ENCODE measurements around the gene DRD2. TPM values are rescaled to one million over a fixed set of nuclear protein-coding genes. Genes with fewer than 3 reads are reported as not detected.

Gene DRD2
- total and polyA plus RNA-seq, 4 donors, result not detected

- Histone ChIP-seq H3K36me3 (ENCODE audit: control insufficient read depth in 4 of 4, insufficient read depth in 3 of 4, low read depth in 1 of 4, low read length in 3 of 4) (no peaks in the 10 kb centered on the region), H3K9me3 (ENCODE audit: control insufficient read depth in 4 of 4, low read length in 3 of 4) (no peaks in the 10 kb centered on the region), H3K27ac (ENCODE audit: low read depth in 1 of 2, low read length in 2 of 2) (no peak overlapping the region), H3K27me3 (ENCODE audit: control insufficient read depth in 4 of 4, insufficient read depth in 4 of 4, low read length in 3 of 4) (peaks cover 0 to 3% (median 0%) of the 10 kb centered on the region in 4 donors), H3K4me1 (ENCODE audit: control insufficient read depth in 4 of 4, insufficient read depth in 4 of 4, low read length in 3 of 4) (no peaks in the 10 kb centered on the region), H3K4me3 (ENCODE audit: low read depth in 1 of 3, low read length in 3 of 3) (no peak overlapping the region), H3K9ac (ENCODE audit: low read depth in 1 of 2, low read length in 2 of 2) (no peak overlapping the region)
- TF ChIP-seq JUND (IDR thresholded peaks at IDR 0.05) (no peak), ZBTB33 (IDR thresholded peaks at IDR 0.05) (no peak), NR2F2 (IDR thresholded peaks at IDR 0.05) (no peak), HNF4G (IDR thresholded peaks at IDR 0.05) (no peak), YY1 (IDR thresholded peaks at IDR 0.05) (no peak), RAD21 (IDR thresholded peaks at IDR 0.05) (no peak)
- DNase-seq (ENCODE audit: low spot score), result no peak
- WGBS, result 64% methylated on average over 8 of the region's 8 CpGs
Observed at GRCh38 chr11:113447621-113448315, 27.4 kb downstream of the DRD2 start.

- Histone ChIP-seq H3K27me3 (ENCODE audit: control insufficient read depth in 4 of 4, insufficient read depth in 4 of 4, low read length in 3 of 4) (peaks cover 0 to 8% (median 0%) of the 10 kb centered on the region in 4 donors), H3K4me1 (ENCODE audit: control insufficient read depth in 4 of 4, insufficient read depth in 4 of 4, low read length in 3 of 4) (no peaks in the 10 kb centered on the region), H3K27ac (ENCODE audit: low read depth in 1 of 2, low read length in 2 of 2) (no peak overlapping the region), H3K36me3 (ENCODE audit: control insufficient read depth in 4 of 4, insufficient read depth in 3 of 4, low read depth in 1 of 4, low read length in 3 of 4) (no peaks in the 10 kb centered on the region), H3K9ac (ENCODE audit: low read depth in 1 of 2, low read length in 2 of 2) (no peak overlapping the region), H3K9me3 (ENCODE audit: control insufficient read depth in 4 of 4, low read length in 3 of 4) (no peaks in the 10 kb centered on the region), H3K4me3 (ENCODE audit: low read depth in 1 of 3, low read length in 3 of 3) (no peak overlapping the region)
- TF ChIP-seq REST (IDR thresholded peaks at IDR 0.05), result no peak
- no peak for TF ChIP-seq FOXA1 (IDR thresholded peaks at IDR 0.05)
- no peak for TF ChIP-seq JUND (IDR thresholded peaks at IDR 0.05)
- no peak for TF ChIP-seq RAD21 (IDR thresholded peaks at IDR 0.05)
- TF ChIP-seq HNF4G (IDR thresholded peaks at IDR 0.05), result no peak
- no peak for TF ChIP-seq SP1 (IDR thresholded peaks at IDR 0.05)
- TF ChIP-seq ZBTB33 (IDR thresholded peaks at IDR 0.05), result no peak
- TF ChIP-seq GABPA (IDR thresholded peaks at IDR 0.05 in 1 of 2, conservative IDR thresholded peaks at IDR 0.05 in 1 of 2), result no peak
- TF ChIP-seq EGR1 (IDR thresholded peaks at IDR 0.05; ENCODE audit: low read depth in 2 of 2), result no peak
- no peak for TF ChIP-seq MAX (IDR thresholded peaks at IDR 0.05)
- TF ChIP-seq CTCF (IDR thresholded peaks at IDR 0.05; ENCODE audit: low read depth, low read length, missing input control), result no peak
- no peak for TF ChIP-seq RXRA (IDR thresholded peaks at IDR 0.05)
- no peak for TF ChIP-seq HNF4A (conservative IDR thresholded peaks at IDR 0.05)
- no peak for TF ChIP-seq NR2F2 (IDR thresholded peaks at IDR 0.05)
- TF ChIP-seq FOXA2 (IDR thresholded peaks at IDR 0.05), result no peak
- TF ChIP-seq TAF1 (conservative IDR thresholded peaks at IDR 0.05), result no peak
- no peak for TF ChIP-seq ATF3 (IDR thresholded peaks at IDR 0.05)
- no peak for TF ChIP-seq YY1 (IDR thresholded peaks at IDR 0.05)
- DNase-seq (ENCODE audit: low spot score), result no peak
- WGBS, result 71% methylated on average over 6 of the region's 6 CpGs
Observed at GRCh38 chr11:113446938-113447337, 28.3 kb downstream of the DRD2 start.
